HEK293 (cell line): Measurements from ENCODE around the gene KCNJ16.

Source experiments
- CTCF ChIA-PET: fragments of 350-600 bp; formaldehyde crosslinking; extraction: SDS; loops from one replicate; lab custom pipeline; 2021; ENCODE audit warnings: antibody characterized with exemption; lab: Yijun Ruan, JAX
- POLR2A ChIA-PET: fragments of 300-600 bp; formaldehyde crosslinking; extraction: SDS; loops from one replicate; lab custom pipeline; 2020; ENCODE audit warnings: antibody characterized with exemption, inconsistent platforms; lab: Yijun Ruan, JAX
- H3K27ac ChIP-seq: fragments of 200-500 bp; sonication (Bioruptor generic); 2 replicates; pipeline ENCODE4 v1.5.1; 2014; ENCODE audit warnings: low read depth, low read length, control low read depth, inconsistent platforms; ENCODE audit errors: extremely low read depth
- H3K36me3 ChIP-seq, 2 experiments: fragments of 200-500 bp in 1 of 2; sonication (Bioruptor generic) in 1 of 2; 1 replicate in 1 of 2; 2 replicates in 1 of 2; pipeline ENCODE4 v1.5.1; 2014 to 2017; ENCODE audit warnings: inconsistent platforms in 2 of 2, low read length in 2 of 2; ENCODE audit not compliant: control insufficient read depth in 2 of 2, insufficient read depth in 1 of 2
- H3K4me1 ChIP-seq: fragments of 200-500 bp; sonication (Bioruptor generic); 2 replicates; pipeline ENCODE4 v1.5.1; 2014; ENCODE audit warnings: mild to moderate bottlenecking, low read length, inconsistent platforms; ENCODE audit not compliant: control insufficient read depth, insufficient read depth
- H3K4me3 ChIP-seq: 2 replicates; pipeline ENCODE4 v1.5.1; 2011; ENCODE audit warnings: low read depth, mild to moderate bottlenecking, control low read depth, low read length, moderate library complexity
- H3K9me3 ChIP-seq: fragments of 200-500 bp; sonication (Bioruptor generic); 2 replicates; pipeline ENCODE4 v1.5.1; 2014; ENCODE audit warnings: low read depth, low read length, inconsistent platforms; ENCODE audit not compliant: control insufficient read depth, insufficient read depth
- AEBP2 ChIP-seq: fragments of 450-650 bp; formaldehyde crosslinking; IDR thresholded peaks from 2 replicates; pipeline ENCODE4 v1.5.1; 2016; ENCODE audit warnings: missing biosample characterization, missing genetic modification characterization, borderline replicate concordance
- BCL11A ChIP-seq: fragments of 450-650 bp; formaldehyde crosslinking; IDR thresholded peaks from 2 replicates; pipeline ENCODE4 v1.5.1; 2016; ENCODE audit warnings: low read depth, missing biosample characterization, missing genetic modification characterization
- CTCF ChIP-seq: fragments of 450-650 bp; formaldehyde crosslinking; IDR thresholded peaks from 2 replicates; pipeline ENCODE4 v1.5.1; 2016; ENCODE audit warnings: missing biosample characterization, missing genetic modification characterization
- HOXD13 ChIP-seq: sonication (generic); formaldehyde crosslinking; IDR thresholded peaks from 2 replicates; pipeline ENCODE4 v1.8.0; 2022; ENCODE audit warnings: missing genetic modification reagents, borderline replicate concordance
- PRDM4 ChIP-seq: fragments of 450-650 bp; formaldehyde crosslinking; IDR thresholded peaks from 2 replicates; pipeline ENCODE4 v1.5.1; 2017; ENCODE audit warnings: missing biosample characterization, missing genetic modification characterization
- PRDM6 ChIP-seq: fragments of 450-650 bp; formaldehyde crosslinking; IDR thresholded peaks from 2 replicates; pipeline ENCODE4 v1.5.1; 2017; ENCODE audit warnings: missing biosample characterization, missing genetic modification characterization
- ZNF132 ChIP-seq: fragments of 450-650 bp; formaldehyde crosslinking; IDR thresholded peaks from 2 replicates; pipeline ENCODE4 v1.5.1; 2017; ENCODE audit warnings: missing biosample characterization, missing genetic modification characterization, borderline replicate concordance
- ZNF133 ChIP-seq: fragments of 450-650 bp; formaldehyde crosslinking; IDR thresholded peaks from 2 replicates; pipeline ENCODE4 v1.5.1; 2016; ENCODE audit warnings: missing biosample characterization, missing genetic modification characterization
- ZNF148 ChIP-seq: fragments of 450-650 bp; formaldehyde crosslinking; IDR thresholded peaks from 2 replicates; pipeline ENCODE4 v1.5.0; 2017; ENCODE audit warnings: missing biosample characterization, missing genetic modification characterization, borderline replicate concordance
- ZNF155 ChIP-seq: fragments of 450-650 bp; formaldehyde crosslinking; IDR thresholded peaks from 2 replicates; pipeline ENCODE4 v1.5.1; 2016; ENCODE audit warnings: missing biosample characterization, missing genetic modification characterization
- ZNF16 ChIP-seq: fragments of 450-650 bp; formaldehyde crosslinking; IDR thresholded peaks from 2 replicates; pipeline ENCODE4 v1.5.1; 2016; ENCODE audit warnings: low read depth, missing biosample characterization, missing genetic modification characterization
- ZNF211 ChIP-seq: fragments of 450-650 bp; formaldehyde crosslinking; IDR thresholded peaks from 2 replicates; pipeline ENCODE4 v1.5.1; 2016; ENCODE audit warnings: low read depth, missing biosample characterization, missing genetic modification characterization
- ZNF248 ChIP-seq: fragments of 450-650 bp; formaldehyde crosslinking; IDR thresholded peaks from 2 replicates; pipeline ENCODE4 v1.5.1; 2017; ENCODE audit warnings: missing biosample characterization, missing genetic modification characterization
- ZNF341 ChIP-seq: fragments of 450-650 bp; formaldehyde crosslinking; IDR thresholded peaks from 2 replicates; pipeline ENCODE4; 2016; ENCODE audit warnings: low read depth, missing biosample characterization, missing genetic modification characterization
- ZNF404 ChIP-seq: fragments of 450-650 bp; formaldehyde crosslinking; IDR thresholded peaks from 2 replicates; pipeline ENCODE4 v1.5.1; 2017; ENCODE audit warnings: missing biosample characterization, missing genetic modification characterization
- ZNF513 ChIP-seq: fragments of 450-650 bp; IDR thresholded peaks from 2 replicates; pipeline ENCODE4 v1.5.1; 2018; ENCODE audit warnings: missing biosample characterization, missing genetic modification characterization
- ZNF529 ChIP-seq: fragments of 450-650 bp; formaldehyde crosslinking; IDR thresholded peaks from 2 replicates; pipeline ENCODE4 v1.5.1; 2017; ENCODE audit warnings: missing genetic modification characterization, missing biosample characterization; ENCODE audit not compliant: insufficient replicate concordance
- ZNF571 ChIP-seq: fragments of 450-650 bp; formaldehyde crosslinking; IDR thresholded peaks from 2 replicates; pipeline ENCODE4 v1.5.0; 2017; ENCODE audit warnings: missing biosample characterization, missing genetic modification characterization
- ZNF626 ChIP-seq: fragments of 450-650 bp; sonication (Bioruptor Pico); formaldehyde crosslinking; IDR thresholded peaks from 2 replicates; pipeline ENCODE4 v1.5.1; 2018; ENCODE audit warnings: missing biosample characterization, missing genetic modification characterization, inconsistent platforms
- ZSCAN18 ChIP-seq: fragments of 450-650 bp; formaldehyde crosslinking; IDR thresholded peaks from 2 replicates; pipeline ENCODE4 v1.5.1; 2016; ENCODE audit warnings: missing biosample characterization, missing genetic modification characterization
- ZSCAN4 ChIP-seq: fragments of 450-650 bp; formaldehyde crosslinking; IDR thresholded peaks from 2 replicates; pipeline ENCODE4 v1.5.1; 2017; ENCODE audit warnings: missing biosample characterization, missing genetic modification characterization

KCNJ16 gene

GRCh38 chr17:70084476-70084875 lies 9.5 kb downstream of the KCNJ16 start (continued):
- no peak for TF ChIP-seq AEBP2 (tag by site-specific recombination)

- Histone ChIP-seq H3K27ac (no peak overlapping the region), H3K4me1 (peaks cover 14% of the 10 kb centered on the region), H3K36me3 (no peaks in the 10 kb centered on the region), H3K4me3 (no peak overlapping the region), H3K9me3 (no peaks in the 10 kb centered on the region)
- CTCF ChIA-PET = interaction anchor here (0.6 kb wide), 2 partner anchors 485 to 544 kb away, joined by 3 to 4 read pairs; no protein-coding TSS in a partner anchor
- POLR2A ChIA-PET = no interaction called here
- TF ChIP-seq PRDM4 (tag by site-specific recombination) = no peak
- TF ChIP-seq ZSCAN4 (tag by site-specific recombination) = no peak
- TF ChIP-seq CTCF = no peak
- TF ChIP-seq ZSCAN18 (tag by site-specific recombination) = no peak
- TF ChIP-seq ZNF155 (tag by site-specific recombination) = no peak
- no peak for TF ChIP-seq PRDM6 (tag by site-specific recombination)
- TF ChIP-seq ZNF211 (tag by site-specific recombination) = no peak
- TF ChIP-seq BCL11A = no peak
- no peak for TF ChIP-seq ZNF341 (tag by site-specific recombination)
- TF ChIP-seq ZNF513 (tag by site-specific recombination) = no peak
- TF ChIP-seq ZNF626 (tag by site-specific recombination) = no peak
- no peak for TF ChIP-seq ZNF248 (tag by site-specific recombination)
- no peak for TF ChIP-seq ZNF529 (tag by site-specific recombination)
- no peak for TF ChIP-seq ZNF133 (tag by site-specific recombination)
- TF ChIP-seq HOXD13 (CRISPR knock-in tag) = no peak
- TF ChIP-seq ZNF404 (tag by site-specific recombination) = no peak
- TF ChIP-seq ZNF16 = no peak
- TF ChIP-seq ZNF571 = no peak
- no peak for TF ChIP-seq ZNF148 (tag by site-specific recombination)
- no peak for TF ChIP-seq ZNF132 (tag by site-specific recombination)
Observed at GRCh38 chr17:70086516-70086915, 11.5 kb downstream of the KCNJ16 start.
